Activated CD4-positive, alpha-beta T cell treated with anti-CD3 and anti-CD28 coated beads, Interleukin-2, amount 50 U/mL, for 16 hours (primary cell): ENCODE measurements around the gene SCNN1A.

Experiments used
- DNase-seq: peaks from one replicate; pipeline ENCODE4 v3.0.0-alpha.2; 2020

Gene SCNN1A

GRCh38 chr12:6383572-6384498 lies 8.5 kb upstream of the SCNN1A start, which contains the start of gene LTBR:
TSS of gene LTBR (plus strand) at chr12:6384162. CDS start at chr12:6384359, 197 bp downstream.
- no peak for DNase-seq

GRCh38 chr12:6382982-6383381 lies 7.6 kb upstream of the SCNN1A start:
- DNase-seq = no peak

GRCh38 chr12:6382371-6382770 lies 7.0 kb upstream of the SCNN1A start:
- DNase-seq = no peak

GRCh38 chr12:6380141-6381121 lies 5.1 kb upstream of the SCNN1A start:
- no peak for DNase-seq

GRCh38 chr12:6378709-6379472 lies 3.5 kb upstream of the SCNN1A start:
- DNase-seq = no peak

GRCh38 chr12:6377667-6377994 lies 2.3 kb upstream of the SCNN1A start:
- no peak for DNase-seq

GRCh38 chr12:6376870-6377666 lies 1.7 kb upstream of the SCNN1A start:
- DNase-seq = no peak

GRCh38 chr12:6376079-6376869 lies 911 bp upstream of the SCNN1A start:
- no peak for DNase-seq

GRCh38 chr12:6374786-6375160 lies 590 bp downstream of the SCNN1A start:
- DNase-seq = no peak

- no peak for DNase-seq
These were observed 1.2 kb downstream of the SCNN1A start for GRCh38 chr12:6374028-6374785.

- DNase-seq = no peak
These were observed 2.2 kb downstream of the SCNN1A start for GRCh38 chr12:6373022-6373787.

GRCh38 chr12:6372403-6373003 lies 2.9 kb downstream of the SCNN1A start:
- peak; percentile 20 for DNase-seq

- no peak for DNase-seq
These were observed 4.2 kb downstream of the SCNN1A start for GRCh38 chr12:6370994-6371754.

- no peak for DNase-seq
These were observed 4.8 kb downstream of the SCNN1A start for GRCh38 chr12:6370576-6370935.

- DNase-seq = no peak
These were observed 5.3 kb downstream of the SCNN1A start for GRCh38 chr12:6369916-6370575.

GRCh38 chr12:6368906-6369525 lies 6.3 kb downstream of the SCNN1A start:
- no peak for DNase-seq
